SJCRH30 (cell line): ENCODE measurements around the gene TM9SF1. TPM values are rescaled to one million over a fixed set of nuclear protein-coding genes. Genes with fewer than 3 reads are reported as not detected.

Source experiments
- DNase-seq, 2 experiments: peaks; one replicate each; pipeline ENCODE4 v3.0.0-alpha.2; 2015 to 2020
- H3K27ac ChIP-seq: fragments of 250-450 bp; sonication (Bioruptor Pico); 2 replicates; pipeline ENCODE4 v1.5.1; 2020; ENCODE audit warnings: mild to moderate bottlenecking, moderate library complexity
- H3K27me3 ChIP-seq: fragments of 250-450 bp; sonication (Bioruptor Pico); 2 replicates; pipeline ENCODE4 v1.5.1; 2020; ENCODE audit warnings: mild to moderate bottlenecking, moderate library complexity
- H3K36me3 ChIP-seq: fragments of 250-450 bp; sonication (Bioruptor Pico); 2 replicates; pipeline ENCODE4 v1.5.1; 2020; ENCODE audit warnings: mild to moderate bottlenecking, moderate library complexity
- H3K4me1 ChIP-seq: fragments of 250-450 bp; sonication (Bioruptor Pico); 2 replicates; pipeline ENCODE4 v1.5.1; 2020; ENCODE audit warnings: mild to moderate bottlenecking, moderate library complexity
- H3K4me3 ChIP-seq: fragments of 250-450 bp; sonication (Bioruptor Pico); 2 replicates; pipeline ENCODE4 v1.5.1; 2020; ENCODE audit warnings: mild to moderate bottlenecking, moderate library complexity
- H3K9me3 ChIP-seq: fragments of 250-450 bp; sonication (Bioruptor Pico); replicated peaks from 2 replicates; pipeline ENCODE4 v1.5.1; 2020; ENCODE audit warnings: mild to moderate bottlenecking, moderate library complexity
- total RNA-seq: library from RNA; depleted of rRNA; stranded (reverse); fragments of >200 nt; shearing (Covaris generic); gene quantifications from 2 replicates; pipeline ENCODE4 v1.2.3, GENCODE V29; 2014

Gene TM9SF1
- total RNA-seq, 1 experiment from 2014 or later = 32.6 TPM

DNA sequence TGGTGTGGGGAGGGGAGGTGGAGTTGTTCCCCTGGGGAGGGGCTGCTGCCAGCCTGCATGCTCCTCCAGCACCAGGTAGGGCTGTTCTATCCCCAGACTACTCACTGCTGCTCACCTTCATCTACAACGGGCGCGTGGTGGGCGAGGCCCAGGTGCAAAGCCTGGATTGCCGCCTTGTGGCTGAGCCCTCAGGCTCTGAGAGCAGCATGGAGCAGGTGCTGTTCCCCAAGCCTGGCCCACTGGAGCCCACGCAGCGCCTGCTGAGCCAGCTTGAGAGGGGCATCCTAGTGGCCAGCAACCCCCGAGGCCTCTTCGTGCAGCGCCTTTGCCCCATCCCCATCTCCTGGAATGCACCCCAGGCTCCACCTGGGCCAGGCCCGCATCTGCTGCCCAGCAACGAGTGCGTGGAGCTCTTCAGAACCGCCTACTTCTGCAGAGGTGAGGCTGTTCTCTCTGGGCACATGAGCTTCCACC is 30.7 kb downstream of the TM9SF1 start:
- no peak overlapping the region for H3K27ac ChIP-seq
- DNase-seq = no peak
- H3K4me3 ChIP-seq = no peak overlapping the region
- H3K27me3 ChIP-seq = no peaks in the 10 kb centered on the region
- H3K9me3 ChIP-seq = no peaks in the 10 kb centered on the region
- peaks cover 2% of the 10 kb centered on the region; the same call in 1 of the 2 replicates for H3K36me3 ChIP-seq
- peaks cover 13% of the 10 kb centered on the region for H3K4me1 ChIP-seq

GRCh38 chr14:24162093-24162492 is 33.1 kb downstream of the TM9SF1 start:
- DNase-seq = no peak
- no peak overlapping the region for H3K4me3 ChIP-seq
- peaks cover 15% of the 10 kb centered on the region for H3K36me3 ChIP-seq
- H3K4me1 ChIP-seq = peaks cover 13% of the 10 kb centered on the region
- H3K27me3 ChIP-seq = no peaks in the 10 kb centered on the region
- H3K9me3 ChIP-seq = no peaks in the 10 kb centered on the region
- H3K27ac ChIP-seq = no peak overlapping the region

DNA sequence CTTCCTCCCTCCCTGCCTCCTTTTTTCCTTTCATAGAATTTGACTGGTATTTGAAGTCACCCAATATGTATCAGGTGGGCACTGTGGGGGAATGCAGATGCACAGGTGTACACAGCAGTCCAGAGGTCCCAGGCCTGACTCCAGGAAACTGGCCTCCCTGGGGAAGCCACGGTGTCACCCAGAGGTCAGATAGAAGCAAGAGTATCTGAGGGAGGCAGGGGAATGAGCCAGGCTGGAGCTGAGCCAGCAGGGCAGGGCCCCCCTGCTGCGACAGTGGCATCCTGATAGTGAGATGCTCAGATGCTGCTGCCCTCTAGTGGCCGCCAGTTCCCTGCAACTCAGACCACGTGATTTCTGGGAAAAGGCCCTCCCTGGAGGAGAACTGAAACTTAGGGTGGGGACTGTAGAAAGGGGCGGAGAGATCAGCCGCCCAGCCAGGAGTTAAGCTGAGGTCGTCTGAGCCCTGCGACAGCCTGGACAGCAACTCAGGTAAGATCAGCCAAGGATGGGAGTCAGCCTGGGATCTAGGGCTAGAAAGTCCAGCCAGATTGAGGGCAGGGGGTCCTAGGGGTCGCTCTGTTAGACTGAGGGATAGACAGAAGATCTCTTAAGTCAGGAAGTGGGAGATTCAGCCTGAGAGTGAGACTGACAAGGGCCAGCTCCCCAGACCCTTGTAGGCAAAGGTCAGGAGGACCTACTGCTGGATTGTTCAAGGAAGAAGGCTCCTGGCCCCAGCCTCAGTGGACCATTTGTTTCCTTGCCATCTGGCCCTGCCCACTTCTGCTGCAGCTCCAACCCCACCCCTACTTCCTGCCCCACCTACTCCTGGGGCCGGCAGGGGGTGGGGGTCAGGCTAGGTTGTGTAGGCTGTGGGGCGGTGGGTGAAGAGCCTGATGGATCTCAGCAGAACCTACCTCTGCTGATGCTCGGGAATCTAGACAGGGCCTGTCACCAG is 34.1 kb downstream of the TM9SF1 start, which contains the start of gene IRF9:
IRF9 (plus strand) TSS at position 416 of the 955 bp plus-strand sequence. CDS start 880 bp downstream, outside the sequence.
- Histone ChIP-seq H3K36me3 (peaks cover 22% of the 10 kb centered on the region), H3K27me3 (no peaks in the 10 kb centered on the region)

GRCh38 chr14:24160499-24160849 is 34.8 kb downstream of the TM9SF1 start:
- Histone ChIP-seq H3K36me3 (peaks cover 29% of the 10 kb centered on the region), H3K27ac (no peak overlapping the region)

More for the DNA sequence above, 34.1 kb downstream of the TM9SF1 start, which contains the start of gene IRF9:
- Histone ChIP-seq H3K4me1 (peaks cover 13% of the 10 kb centered on the region), H3K9me3 (no peaks in the 10 kb centered on the region), H3K27ac (peak within 1 kb of the TSS; percentile 38), H3K4me3 (peak within 1 kb of the TSS; percentile 40)
- DNase-seq = peak; percentile 95 to 99

GRCh38 chr14:24159777-24160498 is 35.3 kb downstream of the TM9SF1 start:
- Histone ChIP-seq H3K4me3 (no peak overlapping the region), H3K36me3 (peaks cover 32% of the 10 kb centered on the region), H3K27ac (no peak overlapping the region), H3K27me3 (no peaks in the 10 kb centered on the region), H3K9me3 (no peaks in the 10 kb centered on the region), H3K4me1 (peaks cover 13% of the 10 kb centered on the region)
- no peak for DNase-seq

More at GRCh38 chr14:24160499-24160849, 34.8 kb downstream of the TM9SF1 start:
- H3K27me3 ChIP-seq = no peaks in the 10 kb centered on the region
- H3K4me1 ChIP-seq = peaks cover 13% of the 10 kb centered on the region
- H3K4me3 ChIP-seq = no peak overlapping the region
- no peaks in the 10 kb centered on the region for H3K9me3 ChIP-seq
- no peak for DNase-seq

- Histone ChIP-seq H3K9me3 (no peaks in the 10 kb centered on the region), H3K27me3 (no peaks in the 10 kb centered on the region), H3K27ac (no peak overlapping the region), H3K4me3 (no peak overlapping the region), H3K36me3 (peaks cover 44% of the 10 kb centered on the region), H3K4me1 (peaks cover 13% of the 10 kb centered on the region)
- no peak for DNase-seq
These were observed 37.9 kb downstream of the TM9SF1 start for GRCh38 chr14:24157331-24157730.

GRCh38 chr14:24156840-24157239 is 38.4 kb downstream of the TM9SF1 start:
- Histone ChIP-seq H3K4me3 (no peak overlapping the region), H3K4me1 (peaks cover 13% of the 10 kb centered on the region), H3K36me3 (peaks cover 49% of the 10 kb centered on the region), H3K9me3 (no peaks in the 10 kb centered on the region), H3K27ac (no peak overlapping the region), H3K27me3 (no peaks in the 10 kb centered on the region)
- no peak for DNase-seq

GRCh38 chr14:24155100-24155499 is 40.1 kb downstream of the TM9SF1 start:
- Histone ChIP-seq H3K27me3 (no peaks in the 10 kb centered on the region), H3K9me3 (no peaks in the 10 kb centered on the region), H3K27ac (no peak overlapping the region), H3K36me3 (peaks cover 65% of the 10 kb centered on the region), H3K4me3 (no peak overlapping the region), H3K4me1 (no peaks in the 10 kb centered on the region; the same call in 1 of the 2 replicates)
- DNase-seq = no peak

DNA sequence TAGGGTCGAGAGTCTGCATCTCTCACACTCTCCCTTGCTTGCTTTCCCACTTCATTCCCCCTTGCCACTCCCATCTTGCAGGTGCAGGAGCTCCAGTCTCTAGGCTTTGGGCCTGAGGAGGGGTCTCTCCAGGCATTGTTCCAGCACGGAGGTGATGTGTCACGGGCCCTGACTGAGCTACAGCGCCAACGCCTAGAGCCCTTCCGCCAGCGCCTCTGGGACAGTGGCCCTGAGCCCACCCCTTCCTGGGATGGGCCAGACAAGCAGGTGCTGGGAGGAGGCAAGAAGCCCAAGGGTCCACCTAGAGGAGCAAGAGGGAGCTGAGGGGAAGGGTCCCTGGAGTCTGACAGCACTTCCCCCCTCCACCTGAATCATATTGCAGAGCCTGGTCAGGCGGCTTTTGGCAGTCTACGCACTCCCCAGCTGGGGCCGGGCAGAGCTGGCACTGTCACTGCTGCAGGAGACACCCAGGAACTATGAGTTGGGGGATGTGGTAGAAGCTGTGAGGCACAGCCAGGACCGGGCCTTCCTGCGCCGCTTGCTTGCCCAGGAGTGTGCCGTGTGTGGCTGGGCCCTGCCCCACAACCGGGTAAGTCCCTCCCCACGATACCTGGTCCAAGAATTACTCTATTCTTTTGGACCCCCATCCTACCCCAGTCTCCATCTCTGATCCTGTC is 43.7 kb downstream of the TM9SF1 start:
- H3K9me3 ChIP-seq = no peaks in the 10 kb centered on the region
- DNase-seq = no peak
- H3K27ac ChIP-seq = no peak overlapping the region
- H3K27me3 ChIP-seq = no peaks in the 10 kb centered on the region
- H3K4me3 ChIP-seq = no peak overlapping the region
- peaks cover 56% of the 10 kb centered on the region for H3K36me3 ChIP-seq
- H3K4me1 ChIP-seq = peaks cover 3% of the 10 kb centered on the region; the same call in 1 of the 2 replicates

DNA sequence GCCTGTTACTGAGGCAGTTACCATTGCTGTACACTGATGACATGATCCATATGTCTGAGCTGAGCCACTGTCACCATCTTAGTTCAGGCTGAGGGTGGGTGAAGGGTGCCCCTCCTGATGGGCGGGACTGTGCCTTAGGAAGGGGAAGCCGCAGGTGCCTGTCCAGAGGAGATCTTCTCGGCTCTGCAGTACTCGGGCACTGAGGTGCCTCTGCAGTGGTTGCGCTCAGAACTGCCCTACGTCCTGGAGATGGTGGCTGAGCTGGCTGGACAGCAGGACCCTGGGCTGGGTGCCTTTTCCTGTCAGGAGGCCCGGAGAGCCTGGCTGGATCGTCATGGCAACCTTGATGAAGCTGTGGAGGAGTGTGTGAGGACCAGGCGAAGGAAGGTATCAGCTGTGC is 44.2 kb downstream of the TM9SF1 start:
- H3K36me3 ChIP-seq = peaks cover 51% of the 10 kb centered on the region
- no peak overlapping the region for H3K4me3 ChIP-seq
- no peaks in the 10 kb centered on the region for H3K9me3 ChIP-seq
- DNase-seq = no peak
- no peaks in the 10 kb centered on the region for H3K27me3 ChIP-seq
- H3K4me1 ChIP-seq = peaks cover 3% of the 10 kb centered on the region; the same call in 1 of the 2 replicates
- H3K27ac ChIP-seq = no peak overlapping the region

DNA sequence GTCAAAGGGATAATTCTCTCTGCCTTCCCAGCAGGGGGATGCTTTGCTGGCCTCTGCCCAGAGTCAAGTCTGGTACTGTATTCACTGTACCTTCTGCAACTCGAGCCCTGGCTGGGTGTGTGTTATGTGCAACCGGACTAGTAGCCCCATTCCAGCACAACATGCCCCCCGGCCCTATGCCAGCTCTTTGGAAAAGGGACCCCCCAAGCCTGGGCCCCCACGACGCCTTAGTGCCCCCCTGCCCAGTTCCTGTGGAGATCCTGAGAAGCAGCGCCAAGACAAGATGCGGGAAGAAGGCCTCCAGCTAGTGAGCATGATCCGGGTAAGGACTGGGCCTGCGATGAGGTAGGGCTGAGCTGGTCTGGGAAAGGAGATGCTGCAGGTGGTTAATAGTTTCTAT is 44.7 kb downstream of the TM9SF1 start:
- H3K9me3 ChIP-seq = no peaks in the 10 kb centered on the region
- DNase-seq = no peak
- peaks cover 47% of the 10 kb centered on the region for H3K36me3 ChIP-seq

GRCh38 chr14:24150061-24150460 is 45.2 kb downstream of the TM9SF1 start:
- Histone ChIP-seq H3K4me3 (no peak overlapping the region), H3K27me3 (no peaks in the 10 kb centered on the region), H3K9me3 (no peaks in the 10 kb centered on the region), H3K4me1 (peaks cover 3% of the 10 kb centered on the region; the same call in 1 of the 2 replicates), H3K27ac (no peak overlapping the region), H3K36me3 (peaks cover 42% of the 10 kb centered on the region)
- DNase-seq = no peak

More for the DNA sequence above, 44.7 kb downstream of the TM9SF1 start:
- H3K27ac ChIP-seq = no peak overlapping the region
- H3K27me3 ChIP-seq = no peaks in the 10 kb centered on the region
- H3K4me3 ChIP-seq = no peak overlapping the region
- peaks cover 3% of the 10 kb centered on the region; the same call in 1 of the 2 replicates for H3K4me1 ChIP-seq

DNA sequence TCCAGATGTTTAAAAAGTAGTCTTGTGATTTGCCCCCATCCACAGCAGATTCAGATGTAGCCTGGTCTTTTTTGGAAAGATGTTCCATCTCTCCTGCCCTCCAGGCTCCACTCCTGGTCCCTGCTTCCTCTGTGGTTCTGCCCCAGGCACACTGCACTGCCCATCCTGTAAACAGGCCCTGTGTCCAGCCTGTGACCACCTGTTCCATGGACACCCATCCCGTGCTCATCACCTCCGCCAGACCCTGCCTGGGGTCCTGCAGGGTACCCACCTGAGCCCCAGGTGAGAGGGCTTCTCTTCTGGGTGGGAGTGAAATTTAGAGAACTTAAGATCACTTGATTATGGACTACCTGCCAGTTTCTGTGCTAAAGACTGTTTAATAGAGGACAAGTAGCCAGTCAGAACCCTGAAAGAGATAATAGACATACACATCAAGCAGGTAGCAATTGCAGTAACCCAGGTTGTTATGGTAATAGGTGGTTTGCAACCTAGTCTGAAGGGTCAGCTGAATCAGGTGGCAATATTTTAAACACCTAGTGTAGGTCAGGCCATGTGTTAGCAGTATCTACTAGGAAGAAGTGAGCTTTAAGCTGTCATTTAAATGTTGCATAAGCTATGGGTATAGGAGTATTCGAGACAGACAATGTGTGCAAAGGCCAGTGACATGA is 45.8 kb downstream of the TM9SF1 start:
- Histone ChIP-seq H3K4me3 (no peak overlapping the region), H3K9me3 (no peaks in the 10 kb centered on the region), H3K4me1 (peaks cover 3% of the 10 kb centered on the region; the same call in 1 of the 2 replicates), H3K27ac (no peak overlapping the region), H3K36me3 (peaks cover 35% of the 10 kb centered on the region), H3K27me3 (no peaks in the 10 kb centered on the region)
- no peak for DNase-seq
